Vagina (tissue), 2 donors: ENCODE data around the gene FAM124A.

Experiments used
- POLR2A ChIP-seq, 2 donors: fragments of 450-650 bp; IDR thresholded peaks; one replicate each; pipeline ENCODE4 v1.6.1; 2017; ENCODE audit warnings: antibody characterized with exemption in 2 of 2, mild to moderate bottlenecking in 2 of 2, moderate library complexity in 2 of 2
- POLR2AphosphoS5 ChIP-seq, 2 donors: sonication (generic); formaldehyde crosslinking; IDR thresholded peaks; one replicate each; pipeline ENCODE4 v1.9.0; 2017; ENCODE audit warnings: antibody characterized with exemption in 2 of 2, mild to moderate bottlenecking in 2 of 2, low read depth in 1 of 2; ENCODE audit not compliant: insufficient read depth in 1 of 2
- TF ChIP-seq, protein P1 (sequence below), 3 experiments: fragments of 450-650 bp in 2 of 3; fragments of 200-600 bp in 1 of 3; sonication (generic) in 1 of 3; IDR thresholded peaks; one replicate each; pipeline ENCODE4 v1.5.1; 2017 to 2019; ENCODE audit warnings: antibody characterized with exemption in 3 of 3, mild to moderate bottlenecking in 2 of 3, moderate library complexity in 2 of 3

DNA sequence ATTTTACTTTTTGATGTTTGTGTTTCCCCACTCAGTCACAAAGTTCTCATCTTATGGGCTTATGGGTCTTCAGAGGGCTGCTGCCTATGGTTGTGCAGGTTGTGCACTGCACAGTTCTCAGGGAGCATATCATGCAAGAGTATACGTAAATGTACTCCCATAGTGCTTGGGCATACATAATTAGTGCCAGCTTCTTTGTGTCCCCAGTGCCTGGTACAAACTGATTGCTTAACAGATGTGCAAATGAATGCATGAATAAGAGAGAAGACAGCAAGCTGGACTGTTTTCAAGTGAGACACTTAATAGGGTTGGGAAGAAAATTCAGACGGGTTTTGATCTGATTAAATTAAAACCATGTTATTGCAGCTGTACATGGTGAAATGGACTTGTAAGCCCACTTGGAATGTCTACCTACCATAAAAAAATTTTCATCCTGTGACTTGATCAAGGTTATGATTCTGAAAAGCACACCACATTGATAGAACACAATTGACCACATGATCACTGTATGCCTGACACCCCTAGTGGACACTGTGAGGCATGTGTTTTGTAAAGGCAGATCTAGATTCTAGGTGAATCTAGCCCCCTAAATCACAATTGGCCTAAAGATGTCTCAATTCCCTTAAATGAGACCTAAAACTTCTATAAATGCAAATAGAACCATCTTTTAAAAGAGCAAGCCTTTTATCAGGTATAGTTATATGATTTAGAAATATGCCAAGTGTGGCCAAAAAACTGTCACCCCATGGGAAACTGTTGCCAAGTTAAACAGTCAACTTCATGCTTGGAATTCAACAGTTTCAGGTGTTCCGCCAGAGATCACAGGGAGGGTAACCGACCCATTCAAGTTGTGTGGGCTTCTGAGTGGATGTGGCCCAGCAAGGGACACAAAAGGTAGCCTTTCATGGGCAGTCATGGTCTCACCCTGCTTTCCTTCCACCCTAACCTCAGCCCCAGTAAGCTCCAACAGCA, 27.9 kb downstream of the FAM124A start:
- TF ChIP-seq POLR2A (IDR thresholded peaks at IDR 0.05) (no peak), POLR2AphosphoS5 (IDR thresholded peaks at IDR 0.05; ENCODE audit: insufficient read depth in 1 of 2, low read depth in 1 of 2) (no peak)
- TF ChIP-seq, protein P1, sequence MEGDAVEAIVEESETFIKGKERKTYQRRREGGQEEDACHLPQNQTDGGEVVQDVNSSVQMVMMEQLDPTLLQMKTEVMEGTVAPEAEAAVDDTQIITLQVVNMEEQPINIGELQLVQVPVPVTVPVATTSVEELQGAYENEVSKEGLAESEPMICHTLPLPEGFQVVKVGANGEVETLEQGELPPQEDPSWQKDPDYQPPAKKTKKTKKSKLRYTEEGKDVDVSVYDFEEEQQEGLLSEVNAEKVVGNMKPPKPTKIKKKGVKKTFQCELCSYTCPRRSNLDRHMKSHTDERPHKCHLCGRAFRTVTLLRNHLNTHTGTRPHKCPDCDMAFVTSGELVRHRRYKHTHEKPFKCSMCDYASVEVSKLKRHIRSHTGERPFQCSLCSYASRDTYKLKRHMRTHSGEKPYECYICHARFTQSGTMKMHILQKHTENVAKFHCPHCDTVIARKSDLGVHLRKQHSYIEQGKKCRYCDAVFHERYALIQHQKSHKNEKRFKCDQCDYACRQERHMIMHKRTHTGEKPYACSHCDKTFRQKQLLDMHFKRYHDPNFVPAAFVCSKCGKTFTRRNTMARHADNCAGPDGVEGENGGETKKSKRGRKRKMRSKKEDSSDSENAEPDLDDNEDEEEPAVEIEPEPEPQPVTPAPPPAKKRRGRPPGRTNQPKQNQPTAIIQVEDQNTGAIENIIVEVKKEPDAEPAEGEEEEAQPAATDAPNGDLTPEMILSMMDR (IDR thresholded peaks at IDR 0.05), result no peak
